Measurements from ENCODE around the gene SLC17A8. TPM values are rescaled to one million over a fixed set of nuclear protein-coding genes. Genes with fewer than 3 reads are reported as not detected.

The SLC17A8 gene
- total and polyA plus RNA-seq, 2 experiments from 2014 or later, result not detected

DNA sequence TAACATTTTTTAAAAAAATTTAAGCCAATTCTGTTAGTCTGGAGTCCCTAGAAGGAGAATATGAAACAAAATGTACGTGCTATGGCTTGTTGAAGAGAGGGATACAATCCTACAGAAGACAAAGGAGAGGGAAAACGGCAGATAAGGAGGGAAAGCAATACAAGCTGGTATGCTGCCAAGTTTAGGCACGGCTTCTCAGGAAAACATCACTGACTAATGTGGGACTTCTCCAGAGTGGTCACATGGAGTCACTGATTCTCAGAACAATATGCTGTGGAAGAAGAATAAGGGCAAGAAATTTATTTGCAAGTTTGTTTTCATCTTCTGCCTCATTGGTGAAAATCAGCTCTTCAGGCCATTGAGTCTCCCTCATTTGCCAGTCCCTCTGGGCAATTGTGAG is 93.9 kb downstream of the SLC17A8 start:
- in situ Hi-C loops (cut with MboI), result no loop called here

DNA sequence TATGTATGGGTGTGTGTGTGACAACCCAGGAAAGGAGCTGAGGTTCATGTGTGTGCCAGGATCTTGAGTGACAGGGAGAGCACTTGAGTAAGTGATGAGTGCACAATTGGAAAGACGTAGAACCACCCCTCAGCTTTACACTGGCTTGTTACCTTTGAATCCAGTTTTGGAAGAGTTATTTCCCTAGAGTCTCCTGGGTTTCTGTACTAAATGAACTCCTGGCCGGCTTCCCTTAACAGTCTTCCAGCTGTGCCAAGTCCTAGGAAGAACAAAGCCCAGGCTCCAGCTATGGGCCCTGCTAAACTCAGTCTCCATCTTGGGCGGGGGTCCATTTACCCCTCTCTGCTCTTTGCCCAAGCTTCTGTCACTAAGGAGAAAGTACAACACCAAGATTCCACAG is 97.1 kb downstream of the SLC17A8 start:
- Histone ChIP-seq H3K27me3 (replicated peaks; ENCODE audit: insufficient read depth) (no peaks in the 10 kb centered on the region), H3K27ac (no peak overlapping the region), H3F3A (ENCODE audit: insufficient read depth) (no peaks in the 10 kb centered on the region), H3K79me2 (ENCODE audit: insufficient read depth) (no peaks in the 10 kb centered on the region), H3K4me1 (ENCODE audit: insufficient read depth) (no peaks in the 10 kb centered on the region), H3K9me3 (ENCODE audit: low read depth) (no peaks in the 10 kb centered on the region), H3K4me3 (no peak overlapping the region), H2AFZ (no peak overlapping the region), H4K20me1 (ENCODE audit: insufficient read depth) (no peaks in the 10 kb centered on the region), H3K36me3 (ENCODE audit: low read depth) (no peaks in the 10 kb centered on the region), H3K9ac (no peak overlapping the region), H3K9me2 (ENCODE audit: insufficient read depth) (no peaks in the 10 kb centered on the region), H3K4me2 (ENCODE audit: unreplicated experiment) (no peak overlapping the region)
- TF ChIP-seq EZH2 (IDR thresholded peaks at IDR 0.05; ENCODE audit: insufficient read depth, poor library complexity, severe bottlenecking) (no peak), EZH2phosphoT487 (IDR thresholded peaks at IDR 0.05; ENCODE audit: insufficient read depth, low read depth) (no peak)
- in situ Hi-C loops (cut with MboI), result no loop called here
- no peak for DNase-seq
- WGBS, 2 experiments (ENCODE audit: low coverage in 1 of 2, low lambda C conversion rate in 2 of 2, missing lambda C conversion rate in 2 of 2), result 18 to 27% methylated on average over 3 of the region's 3 CpGs

More for the DNA sequence above, 93.9 kb downstream of the SLC17A8 start:
- Histone ChIP-seq H3K4me3 (no peak overlapping the region), H3K36me3 (ENCODE audit: low read depth) (no peaks in the 10 kb centered on the region), H3K4me1 (ENCODE audit: insufficient read depth) (no peaks in the 10 kb centered on the region), H3K27me3 (replicated peaks; ENCODE audit: insufficient read depth) (no peaks in the 10 kb centered on the region), H3K9me2 (ENCODE audit: insufficient read depth) (no peaks in the 10 kb centered on the region), H4K20me1 (ENCODE audit: insufficient read depth) (no peaks in the 10 kb centered on the region), H3K9me3 (ENCODE audit: low read depth) (no peaks in the 10 kb centered on the region), H2AFZ (no peak overlapping the region), H3F3A (ENCODE audit: insufficient read depth) (no peaks in the 10 kb centered on the region), H3K4me2 (ENCODE audit: unreplicated experiment) (no peak overlapping the region), H3K9ac (no peak overlapping the region), H3K27ac (no peak overlapping the region), H3K79me2 (ENCODE audit: insufficient read depth) (no peaks in the 10 kb centered on the region)
- peak; percentile 10 for DNase-seq
- 12% methylated on average over 3 of the region's 3 CpGs for WGBS, 2 experiments (ENCODE audit: low coverage in 1 of 2, low lambda C conversion rate in 2 of 2, missing lambda C conversion rate in 2 of 2)
- no peak for TF ChIP-seq EZH2 (IDR thresholded peaks at IDR 0.05; ENCODE audit: insufficient read depth, poor library complexity, severe bottlenecking)

DNA sequence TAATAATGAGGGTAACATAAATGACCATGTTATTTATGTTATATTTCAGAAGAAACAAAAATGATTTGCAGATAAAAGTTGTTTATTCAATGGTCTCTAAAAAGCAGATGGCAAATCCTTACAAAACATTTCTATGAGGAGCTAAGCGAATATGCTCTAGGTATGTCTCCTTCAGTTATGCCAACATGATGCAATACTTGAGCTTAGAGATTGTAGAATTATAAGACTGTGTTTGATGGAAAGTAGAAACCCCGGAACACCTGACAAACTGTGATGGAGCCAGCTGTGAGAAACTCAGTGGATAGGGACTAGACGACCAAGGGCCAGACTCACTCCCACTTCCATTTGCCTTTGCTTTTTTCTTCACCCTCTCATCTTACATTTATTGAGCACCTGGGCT is 99.0 kb downstream of the SLC17A8 start:
- TF ChIP-seq EZH2phosphoT487 (IDR thresholded peaks at IDR 0.05; ENCODE audit: insufficient read depth, low read depth) (no peak), EZH2 (IDR thresholded peaks at IDR 0.05; ENCODE audit: insufficient read depth, poor library complexity, severe bottlenecking) (no peak)
- in situ Hi-C loops (cut with MboI), result no loop called here
- Histone ChIP-seq H3K9me2 (ENCODE audit: insufficient read depth) (no peaks in the 10 kb centered on the region), H3K4me3 (no peak overlapping the region), H4K20me1 (ENCODE audit: insufficient read depth) (no peaks in the 10 kb centered on the region), H3K36me3 (ENCODE audit: low read depth) (no peaks in the 10 kb centered on the region), H3K27ac (no peak overlapping the region), H3F3A (ENCODE audit: insufficient read depth) (no peaks in the 10 kb centered on the region), H3K9ac (no peak overlapping the region), H3K4me2 (ENCODE audit: unreplicated experiment) (no peak overlapping the region), H3K4me1 (ENCODE audit: insufficient read depth) (no peaks in the 10 kb centered on the region), H3K79me2 (ENCODE audit: insufficient read depth) (no peaks in the 10 kb centered on the region), H3K27me3 (replicated peaks; ENCODE audit: insufficient read depth) (no peaks in the 10 kb centered on the region), H3K9me3 (ENCODE audit: low read depth) (no peaks in the 10 kb centered on the region), H2AFZ (no peak overlapping the region)
- no peak for DNase-seq
- 32 to 38% methylated on average over 3 of the region's 3 CpGs for WGBS, 2 experiments (ENCODE audit: low coverage in 1 of 2, low lambda C conversion rate in 2 of 2, missing lambda C conversion rate in 2 of 2)

DNA sequence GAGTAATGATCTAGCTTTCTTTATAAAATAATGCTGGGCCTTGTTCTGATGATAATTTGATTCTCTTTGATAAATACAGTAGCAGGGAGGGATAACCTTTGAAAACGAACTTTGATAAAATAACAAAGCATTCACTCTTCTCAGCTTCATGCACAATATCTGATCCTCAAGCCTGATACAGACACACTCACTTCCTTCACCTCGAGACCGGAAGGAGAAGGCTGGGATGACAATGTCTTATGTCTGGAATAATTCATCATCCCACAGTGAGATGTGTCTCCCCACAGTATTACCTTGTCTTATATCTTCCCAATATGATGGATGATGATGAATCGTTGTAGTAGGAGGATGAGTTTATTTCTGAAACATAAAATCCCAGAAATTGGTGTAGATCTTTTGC is 101.3 kb downstream of the SLC17A8 start:
- H3K9ac ChIP-seq, result no peak overlapping the region
- H2AFZ ChIP-seq, result no peak overlapping the region
- no peak overlapping the region for H3K27ac ChIP-seq
- H3K36me3 ChIP-seq (ENCODE audit: low read depth), result no peaks in the 10 kb centered on the region
- no peaks in the 10 kb centered on the region for H3K9me3 ChIP-seq (ENCODE audit: low read depth)
- H3K9me2 ChIP-seq (ENCODE audit: insufficient read depth), result no peaks in the 10 kb centered on the region
- no peaks in the 10 kb centered on the region for H3K79me2 ChIP-seq (ENCODE audit: insufficient read depth)
- no peak overlapping the region for H3K4me3 ChIP-seq
- H3K4me1 ChIP-seq (ENCODE audit: insufficient read depth), result no peaks in the 10 kb centered on the region
- DNase-seq, result no peak
- no peaks in the 10 kb centered on the region for H3K27me3 ChIP-seq (replicated peaks; ENCODE audit: insufficient read depth)
- H3K4me2 ChIP-seq (ENCODE audit: unreplicated experiment), result no peak overlapping the region
- H3F3A ChIP-seq (ENCODE audit: insufficient read depth), result no peaks in the 10 kb centered on the region
- in situ Hi-C loops (cut with MboI), result no loop called here
- 42 to 47% methylated on average over 4 of the region's 4 CpGs for WGBS, 2 experiments (ENCODE audit: low coverage in 1 of 2, low lambda C conversion rate in 2 of 2, missing lambda C conversion rate in 2 of 2)
- no peak for TF ChIP-seq EZH2phosphoT487 (IDR thresholded peaks at IDR 0.05; ENCODE audit: insufficient read depth, low read depth)
- TF ChIP-seq EZH2 (IDR thresholded peaks at IDR 0.05; ENCODE audit: insufficient read depth, poor library complexity, severe bottlenecking), result no peak
- H4K20me1 ChIP-seq (ENCODE audit: insufficient read depth), result no peaks in the 10 kb centered on the region

DNA sequence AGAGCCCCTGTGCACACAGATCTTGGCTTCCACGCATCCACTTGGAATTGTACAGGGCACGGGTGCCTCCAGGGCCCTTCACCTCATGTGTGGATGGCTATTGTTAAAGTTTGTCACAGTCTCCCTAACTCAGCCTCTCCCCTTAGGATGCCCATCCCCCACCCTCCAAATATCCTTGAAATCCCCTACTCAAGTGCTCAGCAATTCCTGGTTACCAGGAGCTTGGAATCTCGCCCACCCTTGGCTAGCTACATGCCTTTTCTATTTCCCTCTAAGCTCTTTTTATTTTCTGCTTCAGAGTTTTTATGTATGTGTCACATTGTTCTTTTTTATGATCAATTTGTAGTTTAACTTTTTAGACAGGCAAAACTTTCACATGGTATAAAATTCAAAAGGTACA is 103.8 kb downstream of the SLC17A8 start:
- no peak for DNase-seq
- Histone ChIP-seq H3K9me2 (ENCODE audit: insufficient read depth) (no peaks in the 10 kb centered on the region), H3K9ac (no peak overlapping the region), H3K4me2 (ENCODE audit: unreplicated experiment) (no peak overlapping the region), H3K27me3 (replicated peaks; ENCODE audit: insufficient read depth) (no peaks in the 10 kb centered on the region), H3K9me3 (ENCODE audit: low read depth) (no peaks in the 10 kb centered on the region), H3K36me3 (ENCODE audit: low read depth) (no peaks in the 10 kb centered on the region), H2AFZ (no peak overlapping the region), H3K4me1 (ENCODE audit: insufficient read depth) (no peaks in the 10 kb centered on the region), H3K4me3 (no peak overlapping the region), H4K20me1 (ENCODE audit: insufficient read depth) (no peaks in the 10 kb centered on the region), H3K79me2 (ENCODE audit: insufficient read depth) (no peaks in the 10 kb centered on the region), H3F3A (ENCODE audit: insufficient read depth) (no peaks in the 10 kb centered on the region), H3K27ac (no peak overlapping the region)
- in situ Hi-C loops (cut with MboI), result no loop called here
- TF ChIP-seq EZH2phosphoT487 (IDR thresholded peaks at IDR 0.05; ENCODE audit: insufficient read depth, low read depth) (no peak), EZH2 (IDR thresholded peaks at IDR 0.05; ENCODE audit: insufficient read depth, poor library complexity, severe bottlenecking) (no peak)
- WGBS, 2 experiments (ENCODE audit: low coverage in 1 of 2, low lambda C conversion rate in 2 of 2, missing lambda C conversion rate in 2 of 2), result 52 to 53% methylated on average over 3 of the region's 3 CpGs
